GM15510 (cell line): ENCODE data around the gene LGI1.

Experiments used
- POLR2A ChIP-seq: IDR thresholded peaks from 3 replicates; pipeline ENCODE4 v1.6.1; 2011; ENCODE audit warnings: borderline replicate concordance; ENCODE audit not compliant: insufficient read length; ENCODE audit errors: extremely low read depth

LGI1 gene

DNA sequence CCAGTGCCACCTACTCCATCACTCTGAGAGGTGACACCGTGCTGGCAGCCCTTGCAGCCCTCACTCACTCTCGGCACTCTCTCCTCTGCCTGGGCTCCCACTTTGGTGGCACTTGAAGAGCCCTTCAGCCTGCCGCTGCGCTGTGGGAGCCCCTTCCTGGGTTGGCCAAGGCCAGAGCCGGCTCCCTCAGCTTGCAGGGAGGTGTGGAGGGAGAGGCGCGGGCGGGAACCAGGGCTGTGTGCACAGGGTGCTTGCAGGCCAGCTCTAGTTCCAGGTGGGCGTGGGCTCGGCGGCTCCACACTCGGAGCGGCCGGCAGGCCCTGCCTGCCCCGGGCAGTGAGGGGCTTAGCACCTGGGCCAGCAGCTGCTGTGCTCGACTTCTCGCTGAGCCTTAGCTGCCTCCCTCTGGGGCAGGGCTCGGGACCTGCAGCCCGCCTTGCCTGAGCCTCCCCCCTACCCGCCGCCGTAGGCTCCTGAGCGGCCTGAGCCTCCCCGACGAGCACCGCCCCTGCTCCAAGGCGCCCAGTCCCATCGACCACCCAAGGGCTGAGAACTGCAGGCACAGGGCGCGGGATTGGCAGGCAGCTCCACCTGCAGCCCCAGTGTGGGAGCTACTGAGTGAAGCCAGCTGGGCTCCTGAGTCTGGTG is 87.4 kb downstream of the LGI1 start:
- no peak for TF ChIP-seq POLR2A
